ENCODE data around the gene C14orf93. TPM values are rescaled to one million over a fixed set of nuclear protein-coding genes. Genes with fewer than 3 reads are reported as not detected.
A peak's percentile ranks its signal among the peaks of the same experiment; 100 is the strongest.

Gene C14orf93
- total and polyA plus RNA-seq, 7 experiments from 2014 or later, result 5.7 to 20.5 (median 11.5) TPM

DNA sequence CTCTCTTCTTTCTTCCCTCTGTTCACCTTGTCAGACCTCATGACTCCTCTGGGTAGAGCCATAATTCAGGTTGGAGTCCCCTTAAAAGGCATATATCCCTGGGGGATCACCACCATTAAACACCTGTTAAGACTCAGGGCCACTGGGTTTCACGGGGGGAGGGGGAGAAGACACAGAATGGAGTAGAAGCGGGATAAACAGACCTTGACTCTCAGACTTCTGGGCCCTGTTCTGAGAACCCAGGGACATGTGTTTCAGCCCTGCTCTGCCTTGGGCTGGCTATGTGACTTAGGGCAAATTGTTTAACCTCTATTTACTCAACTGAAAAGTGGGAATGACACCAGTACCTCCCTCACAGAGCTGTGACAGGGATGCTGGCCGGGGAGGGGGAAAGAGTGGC, 42.7 kb upstream of the C14orf93 start:
- Mint-ChIP-seq H3K4me3 (no peak overlapping the region), H3K9me3 (no peaks in the 10 kb centered on the region), H3K27ac (peak overlapping the region in 1 of 9 donors; percentile 49), H3K27me3 (peaks cover 0 to 8% (median 0%) of the 10 kb centered on the region in 5 donors), H3K36me3 (peaks cover 0 to 2% (median under 1%) of the 10 kb centered on the region in 5 donors), H3K4me1 (peaks cover 8 to 21% (median 14%) of the 10 kb centered on the region in 7 donors)
- ATAC-seq (no peak), DNase-seq (no peak)
- ChIA-PET CTCF (interaction anchor here (1.2 to 12.2 kb wide), 4 partner anchors 10 to 67 kb away, joined by 4 to 264 read pairs (median 6); partner anchors contain the start of gene AJUBA), POLR2A (interaction anchor here (1.9 kb wide), 1 partner anchor 45 kb away, joined by 6 read pairs; no protein-coding TSS in a partner anchor)
- Histone ChIP-seq H3K4me1 (ENCODE audit: control insufficient read depth in 2 of 2, insufficient read depth in 2 of 2, low read length in 2 of 2) (peaks cover 7 to 9% of the 10 kb centered on the region in 2 donors), H3K4me3 (ENCODE audit: low read length) (no peak overlapping the region), H3K27me3 (ENCODE audit: control insufficient read depth in 2 of 2, insufficient read depth in 2 of 2, low read length in 2 of 2) (no peaks in the 10 kb centered on the region), H3K36me3 (ENCODE audit: control insufficient read depth in 2 of 3, insufficient read depth in 3 of 3, low read length in 3 of 3) (no peaks in the 10 kb centered on the region), H3K9me3 (ENCODE audit: control insufficient read depth in 2 of 3, low read length in 3 of 3) (no peaks in the 10 kb centered on the region), H3K27ac (ENCODE audit: low read depth, low read length) (no peak overlapping the region)
- intact Hi-C loops (cut with micrococcal nuclease), result loop anchor here in 1 of 2 donors (10.0 kb wide), 1 partner anchor 228 kb away; the partner anchor contains the start of gene MRPL52

DNA sequence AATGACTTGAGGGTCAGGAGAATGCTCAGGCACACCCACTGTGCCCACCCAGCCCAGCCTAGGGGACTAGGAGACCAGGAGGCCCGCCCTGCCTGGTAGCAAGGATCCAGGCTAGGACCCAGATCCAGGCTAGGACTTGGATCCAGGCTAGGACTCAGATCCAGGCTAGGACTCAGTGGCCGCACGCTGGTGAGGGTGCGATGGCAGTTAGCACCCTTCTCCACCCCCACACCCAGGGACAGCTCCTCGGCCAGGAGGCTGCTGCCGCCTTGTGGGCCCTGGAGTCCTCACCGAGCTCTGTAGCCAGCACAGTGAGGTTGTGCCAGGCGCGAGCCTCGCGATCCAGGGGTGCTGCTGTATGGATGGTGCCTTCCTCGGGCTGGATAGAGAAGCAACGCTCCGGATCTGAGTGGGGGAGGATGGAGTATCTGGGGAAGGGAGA, 42.3 kb upstream of the C14orf93 start:
- H3K4me3 ChIP-seq (ENCODE audit: low read length), result no peak overlapping the region
- CTCF ChIA-PET, result interaction anchor here (1.9 to 12.2 kb wide), 2 partner anchors 66 to 67 kb away, joined by 5 to 264 read pairs; partner anchors contain the start of gene AJUBA
- Mint-ChIP-seq H3K9me3 (peaks cover 0 to 3% (median 0%) of the 10 kb centered on the region in 11 donors), H3K27me3 (peaks cover 0 to 11% (median 0%) of the 10 kb centered on the region in 5 donors), H3K36me3 (peaks cover 0 to 4% (median 4%) of the 10 kb centered on the region in 5 donors), H3K4me1 (peaks cover 8 to 21% (median 14%) of the 10 kb centered on the region in 7 donors), H3K4me3 (no peak overlapping the region), H3K27ac (no peak overlapping the region)
- H3K4me1 ChIP-seq (ENCODE audit: control insufficient read depth in 2 of 2, insufficient read depth in 2 of 2, low read length in 2 of 2), result peaks cover 7 to 9% of the 10 kb centered on the region in 2 donors
- H3K27me3 ChIP-seq (ENCODE audit: control insufficient read depth in 2 of 2, insufficient read depth in 2 of 2, low read length in 2 of 2), result no peaks in the 10 kb centered on the region
- no peak for ATAC-seq
- DNase-seq, result no peak
- intact Hi-C loops (cut with micrococcal nuclease), result loop anchor here in 1 of 2 donors (10.0 kb wide), 1 partner anchor 227 kb away; the partner anchor contains the start of gene MRPL52
- POLR2A ChIA-PET, result interaction anchor here (1.9 kb wide), 1 partner anchor 45 kb away, joined by 6 read pairs; no protein-coding TSS in a partner anchor
- H3K36me3 ChIP-seq (ENCODE audit: control insufficient read depth in 2 of 3, insufficient read depth in 3 of 3, low read length in 3 of 3), result no peaks in the 10 kb centered on the region
- H3K27ac ChIP-seq (ENCODE audit: low read depth, low read length), result no peak overlapping the region
- H3K9me3 ChIP-seq (ENCODE audit: control insufficient read depth in 2 of 3, low read length in 3 of 3), result no peaks in the 10 kb centered on the region

GRCh38 chr14:23051141-23052057, 41.5 kb upstream of the C14orf93 start:
- peaks cover 0 to 7% (median 0%) of the 10 kb centered on the region in 5 donors for H3K27me3 Mint-ChIP-seq
- H3K4me1 ChIP-seq (ENCODE audit: control insufficient read depth in 2 of 2, insufficient read depth in 2 of 2, low read length in 2 of 2), result peaks cover 2% of the 10 kb centered on the region in 2 donors
- no peaks in the 10 kb centered on the region for H3K36me3 ChIP-seq (ENCODE audit: control insufficient read depth in 2 of 3, insufficient read depth in 3 of 3, low read length in 3 of 3)
- no peak overlapping the region for H3K27ac ChIP-seq (ENCODE audit: low read depth, low read length)
- POLR2A ChIA-PET, result interaction anchor here (0.8 to 1.9 kb wide), 2 partner anchors 44 to 71 kb away, joined by 3 to 6 read pairs; no protein-coding TSS in a partner anchor
- H3K36me3 Mint-ChIP-seq, result peaks cover 0 to 4% (median 4%) of the 10 kb centered on the region in 5 donors
- no peak overlapping the region for H3K4me3 ChIP-seq (ENCODE audit: low read length)
- no peaks in the 10 kb centered on the region for H3K27me3 ChIP-seq (ENCODE audit: control insufficient read depth in 2 of 2, insufficient read depth in 2 of 2, low read length in 2 of 2)
- DNase-seq (no peak), ATAC-seq (no peak)
- peaks cover 4 to 15% (median 7%) of the 10 kb centered on the region in 7 donors for H3K4me1 Mint-ChIP-seq
- CTCF ChIA-PET, result interaction anchor here (0.6 to 1.9 kb wide), 4 partner anchors 9 to 65 kb away, joined by 3 to 5 read pairs (median 4); no protein-coding TSS in a partner anchor
- peaks cover 0 to 3% (median 0%) of the 10 kb centered on the region in 11 donors for H3K9me3 Mint-ChIP-seq
- H3K9me3 ChIP-seq (ENCODE audit: control insufficient read depth in 2 of 3, low read length in 3 of 3), result no peaks in the 10 kb centered on the region
- H3K27ac Mint-ChIP-seq, result no peak overlapping the region
- H3K4me3 Mint-ChIP-seq, result no peak overlapping the region
- intact Hi-C loops (cut with micrococcal nuclease), result loop anchor here in 1 of 2 donors (10.0 kb wide), 1 partner anchor 227 kb away; the partner anchor contains the start of gene MRPL52

GRCh38 chr14:23049011-23049410, 39.1 kb upstream of the C14orf93 start:
- Histone ChIP-seq H3K27ac (ENCODE audit: low read depth, low read length) (no peak overlapping the region), H3K4me3 (ENCODE audit: low read length) (no peak overlapping the region), H3K27me3 (ENCODE audit: control insufficient read depth in 2 of 2, insufficient read depth in 2 of 2, low read length in 2 of 2) (no peaks in the 10 kb centered on the region), H3K4me1 (ENCODE audit: control insufficient read depth in 2 of 2, insufficient read depth in 2 of 2, low read length in 2 of 2) (no peaks in the 10 kb centered on the region), H3K9me3 (ENCODE audit: control insufficient read depth in 2 of 3, low read length in 3 of 3) (no peaks in the 10 kb centered on the region), H3K36me3 (ENCODE audit: control insufficient read depth in 2 of 3, insufficient read depth in 3 of 3, low read length in 3 of 3) (no peaks in the 10 kb centered on the region)
- CTCF ChIA-PET, result interaction anchor here (2.1 kb wide), 1 partner anchor 55 kb away, joined by 10 read pairs; no protein-coding TSS in a partner anchor
- intact Hi-C loops (cut with micrococcal nuclease), result no loop called here
- POLR2A ChIA-PET, result interaction anchor here (0.6 to 1.0 kb wide), 2 partner anchors 10 to 18 kb away, joined by 3 read pairs; no protein-coding TSS in a partner anchor
- H3K4me3 Mint-ChIP-seq, result no peak overlapping the region
- H3K4me1 Mint-ChIP-seq, result peaks cover 0 to 9% (median 0%) of the 10 kb centered on the region in 7 donors
- H3K36me3 Mint-ChIP-seq, result peaks cover 0 to 4% (median 4%) of the 10 kb centered on the region in 5 donors
- H3K27ac Mint-ChIP-seq, result no peak overlapping the region
- ATAC-seq (no peak), DNase-seq (no peak)
- peaks cover 0 to 5% (median 0%) of the 10 kb centered on the region in 5 donors for H3K27me3 Mint-ChIP-seq
- peaks cover 0 to 3% (median 0%) of the 10 kb centered on the region in 11 donors for H3K9me3 Mint-ChIP-seq

DNA sequence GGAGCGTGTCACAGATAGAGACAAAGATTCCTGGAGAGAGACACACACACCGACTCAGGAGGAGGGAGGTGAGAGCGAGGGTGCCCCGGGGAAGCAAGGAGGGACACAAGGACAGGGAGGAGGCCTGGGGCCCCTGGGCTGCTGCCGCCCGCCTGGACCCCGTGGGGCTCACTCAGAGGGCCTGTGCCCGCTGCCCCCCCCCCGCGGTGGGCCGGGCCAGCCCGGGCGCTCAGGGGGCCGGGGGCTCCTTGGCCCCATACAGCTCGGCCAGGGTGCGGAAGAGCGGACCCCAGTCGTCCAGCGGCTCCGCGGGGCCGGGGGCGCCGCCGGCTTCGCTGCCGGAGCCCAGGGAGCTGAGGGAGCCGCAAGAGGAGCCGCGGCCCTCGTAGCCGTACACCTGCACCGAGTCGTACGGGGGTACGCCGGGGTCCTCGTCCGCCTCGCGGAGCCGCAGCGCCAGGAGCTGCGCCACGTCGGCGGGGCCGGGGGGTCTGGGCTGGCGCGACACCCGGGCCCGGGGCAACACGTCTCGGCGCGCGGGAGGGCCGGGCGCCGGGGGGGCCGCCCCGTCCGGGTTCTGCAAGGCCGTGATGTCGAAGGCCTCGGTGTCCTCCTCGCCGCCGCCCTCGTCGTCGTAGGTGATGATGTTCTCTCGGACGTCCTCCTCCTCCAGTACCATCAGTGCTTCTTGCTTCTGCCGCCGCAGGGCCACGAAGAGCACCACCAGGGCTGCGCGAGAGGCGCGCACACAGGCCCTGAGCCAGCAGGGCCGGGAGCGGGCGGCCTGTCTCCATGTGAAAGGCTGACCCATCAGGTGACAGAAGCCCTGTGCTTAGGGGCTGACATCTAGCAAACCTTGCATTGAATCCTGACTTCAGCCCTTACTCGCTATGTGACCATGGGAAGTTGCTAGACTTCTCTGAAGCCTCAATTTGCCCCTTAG, 38.1 kb upstream of the C14orf93 start:
- CTCF ChIA-PET, result interaction anchor here (0.6 to 2.1 kb wide), 3 partner anchors 54 to 135 kb away, joined by 3 to 10 read pairs (median 3); no protein-coding TSS in a partner anchor
- intact Hi-C loops (cut with micrococcal nuclease), result no loop called here
- peaks cover 0 to 4% (median 4%) of the 10 kb centered on the region in 5 donors for H3K36me3 Mint-ChIP-seq
- Histone ChIP-seq H3K4me3 (ENCODE audit: low read length) (no peak overlapping the region), H3K27me3 (ENCODE audit: control insufficient read depth in 2 of 2, insufficient read depth in 2 of 2, low read length in 2 of 2) (no peaks in the 10 kb centered on the region), H3K9me3 (ENCODE audit: control insufficient read depth in 2 of 3, low read length in 3 of 3) (no peaks in the 10 kb centered on the region), H3K27ac (ENCODE audit: low read depth, low read length) (no peak overlapping the region), H3K4me1 (ENCODE audit: control insufficient read depth in 2 of 2, insufficient read depth in 2 of 2, low read length in 2 of 2) (no peaks in the 10 kb centered on the region), H3K36me3 (ENCODE audit: control insufficient read depth in 2 of 3, insufficient read depth in 3 of 3, low read length in 3 of 3) (no peaks in the 10 kb centered on the region)
- H3K4me1 Mint-ChIP-seq, result peaks cover 0 to 9% (median 0%) of the 10 kb centered on the region in 7 donors
- H3K4me3 Mint-ChIP-seq, result no peak overlapping the region
- H3K27me3 Mint-ChIP-seq, result peaks cover 0 to 5% (median 0%) of the 10 kb centered on the region in 5 donors
- POLR2A ChIA-PET, result no interaction called here
- ATAC-seq (no peak), DNase-seq (no peak)
- H3K27ac Mint-ChIP-seq, result peak overlapping the region in 3 of 9 donors; percentile 29 to 65 (median 39)
- peaks cover 0 to 3% (median 0%) of the 10 kb centered on the region in 11 donors for H3K9me3 Mint-ChIP-seq
